ENCODE measurements around the gene SHCBP1. TPM values are rescaled to one million over a fixed set of nuclear protein-coding genes. Genes with fewer than 3 reads are reported as not detected.

The SHCBP1 gene
- total and polyA plus RNA-seq, 2 of the 4 experiments (the other 2 are of a cell fraction): 18.3 to 18.6 TPM

DNA sequence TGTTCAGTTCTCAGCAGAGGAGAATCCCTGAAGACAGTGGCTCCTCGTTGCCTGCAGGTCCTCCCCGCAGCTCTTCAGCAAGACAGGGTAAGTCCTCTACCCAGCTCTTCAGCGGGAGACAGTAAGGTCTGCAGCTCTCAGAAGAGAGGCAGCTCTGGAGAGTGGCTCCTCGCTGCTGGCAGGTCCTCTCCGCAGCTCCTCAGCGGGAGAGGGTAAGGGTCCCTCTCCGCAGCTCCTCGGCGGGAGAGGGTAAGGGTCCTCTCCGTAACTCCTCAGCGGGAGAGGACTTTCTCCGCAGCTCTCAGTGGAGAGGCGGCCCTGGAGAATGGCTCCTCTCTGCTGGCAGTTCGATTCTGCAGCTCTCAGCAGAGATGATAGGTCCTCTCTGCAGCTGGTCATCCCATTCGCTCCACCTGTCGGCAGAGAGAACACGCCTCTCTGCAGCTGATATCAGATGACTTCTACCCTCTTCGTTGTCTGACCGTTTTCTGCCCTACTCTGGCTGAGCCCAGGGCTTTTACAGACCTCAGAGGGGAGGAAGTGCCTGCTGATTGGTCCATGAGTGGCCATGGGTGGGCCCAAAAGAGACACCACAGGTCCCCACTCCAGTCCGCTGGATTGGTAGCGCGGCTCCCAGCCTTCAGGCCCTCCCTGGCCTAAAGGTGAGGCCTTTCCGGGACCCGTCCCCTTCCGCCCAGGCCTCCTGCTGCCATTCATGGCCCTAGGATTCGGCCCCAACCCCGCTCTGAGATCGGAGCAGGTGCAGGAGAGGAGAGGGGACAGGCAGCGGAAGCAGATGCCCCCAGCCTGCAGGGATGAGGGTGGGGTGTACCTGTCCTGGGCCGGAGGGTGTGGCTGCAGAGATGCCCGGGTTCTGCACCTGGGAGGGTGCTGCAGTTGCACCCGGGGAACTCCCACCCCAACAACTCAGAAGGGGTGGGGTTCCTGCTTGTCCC is 11.9 kb upstream of the SHCBP1 start:
- peaks cover 2% of the 10 kb centered on the region; the same call in 1 of the 2 replicates for H3K27me3 ChIP-seq (ENCODE audit: control insufficient read depth, insufficient read depth, low read length)
- peaks cover 8% of the 10 kb centered on the region for H3K4me1 ChIP-seq (ENCODE audit: control insufficient read depth, insufficient read depth, low read length)
- no peak overlapping the region for H3K56ac ChIP-seq (ENCODE audit: extremely low read depth, insufficient read depth, low read length)
- H4K8ac ChIP-seq (ENCODE audit: low read depth in 2 of 2, low read length in 2 of 2): no peak overlapping the region
- TF ChIP-seq SMC3 (IDR thresholded peaks at IDR 0.05; ENCODE audit: low read depth, low read length): no peak
- no peak for TF ChIP-seq NFE2L2 (IDR thresholded peaks at IDR 0.05; ENCODE audit: low read depth, low read length)
- TF ChIP-seq RFX5 (IDR thresholded peaks at IDR 0.05; ENCODE audit: low read depth, low read length): no peak
- no peak for TF ChIP-seq CEBPB (IDR thresholded peaks at IDR 0.05; ENCODE audit: low read depth, low read length)
- TF ChIP-seq RCOR1 (IDR thresholded peaks at IDR 0.05; ENCODE audit: insufficient replicate concordance, low read length): no peak
- TF ChIP-seq, protein P1, sequence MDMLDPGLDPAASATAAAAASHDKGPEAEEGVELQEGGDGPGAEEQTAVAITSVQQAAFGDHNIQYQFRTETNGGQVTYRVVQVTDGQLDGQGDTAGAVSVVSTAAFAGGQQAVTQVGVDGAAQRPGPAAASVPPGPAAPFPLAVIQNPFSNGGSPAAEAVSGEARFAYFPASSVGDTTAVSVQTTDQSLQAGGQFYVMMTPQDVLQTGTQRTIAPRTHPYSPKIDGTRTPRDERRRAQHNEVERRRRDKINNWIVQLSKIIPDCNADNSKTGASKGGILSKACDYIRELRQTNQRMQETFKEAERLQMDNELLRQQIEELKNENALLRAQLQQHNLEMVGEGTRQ (IDR thresholded peaks at IDR 0.05; ENCODE audit: low read depth, low read length): no peak
- TF ChIP-seq, protein P2, sequence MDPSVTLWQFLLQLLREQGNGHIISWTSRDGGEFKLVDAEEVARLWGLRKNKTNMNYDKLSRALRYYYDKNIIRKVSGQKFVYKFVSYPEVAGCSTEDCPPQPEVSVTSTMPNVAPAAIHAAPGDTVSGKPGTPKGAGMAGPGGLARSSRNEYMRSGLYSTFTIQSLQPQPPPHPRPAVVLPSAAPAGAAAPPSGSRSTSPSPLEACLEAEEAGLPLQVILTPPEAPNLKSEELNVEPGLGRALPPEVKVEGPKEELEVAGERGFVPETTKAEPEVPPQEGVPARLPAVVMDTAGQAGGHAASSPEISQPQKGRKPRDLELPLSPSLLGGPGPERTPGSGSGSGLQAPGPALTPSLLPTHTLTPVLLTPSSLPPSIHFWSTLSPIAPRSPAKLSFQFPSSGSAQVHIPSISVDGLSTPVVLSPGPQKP (IDR thresholded peaks at IDR 0.05; ENCODE audit: borderline replicate concordance, low read depth, low read length): no peak
- TF ChIP-seq MAZ (IDR thresholded peaks at IDR 0.05; ENCODE audit: borderline replicate concordance, low read depth, low read length): no peak
- no peak for TF ChIP-seq RAD21 (IDR thresholded peaks at IDR 0.05; ENCODE audit: low read length)
- H2BK20ac ChIP-seq (ENCODE audit: low read depth, low read length): no peak overlapping the region
- no TSS peak for BruUV-seq (replicated peaks)
- no peak overlapping the region for H3K18ac ChIP-seq (ENCODE audit: low read depth, low read length)
- in situ Hi-C loops (cut with MboI; ENCODE audit: low sequenced_read_pairs) (no loop called here), intact Hi-C loops (cut with micrococcal nuclease) (no loop called here), dilution Hi-C loops (cut with HindIII; ENCODE audit: low sequenced_read_pairs, unreplicated experiment) (no loop called here)
- no peak overlapping the region for H3K27ac ChIP-seq (ENCODE audit: insufficient read depth, low read length)
- H2AK5ac ChIP-seq (ENCODE audit: low read depth, low read length): no peak overlapping the region
- ATAC-seq (ENCODE audit: low read depth) (no peak), DNase-seq (no peak)
- no peak overlapping the region for H2AK9ac ChIP-seq (replicated peaks; ENCODE audit: low read depth, low read length, poor library complexity)
- H3K4me3 ChIP-seq (ENCODE audit: insufficient read depth, low read depth, low read length): no peak overlapping the region
- no peak overlapping the region for H3K4ac ChIP-seq (ENCODE audit: low read depth, low read length)
- H3K14ac ChIP-seq (replicated peaks; ENCODE audit: low read depth, low read length): no peak overlapping the region
- H4K5ac ChIP-seq (ENCODE audit: low read depth, low read length): no peak overlapping the region
- WGBS, 2 experiments (ENCODE audit: extremely low coverage in 2 of 2, insufficient read length in 1 of 2): 80% methylated on average over 8 of the region's 32 CpGs; no CpG with 5 or more reads in 1 of the 2 experiments
- no peak overlapping the region for H4K91ac ChIP-seq (ENCODE audit: insufficient read depth, low read depth, low read length)
- CTCF ChIA-PET: no interaction called here
- no peak overlapping the region for H2AFZ ChIP-seq (replicated peaks; ENCODE audit: low read length, poor library complexity)
- no peak overlapping the region for H2BK5ac ChIP-seq (ENCODE audit: low read depth, low read length, poor library complexity, severe bottlenecking)
- no peak overlapping the region for H3K4me2 ChIP-seq (ENCODE audit: low read depth, low read length)
- peaks cover 8% of the 10 kb centered on the region; the same call in 1 of the 2 replicates for H3K9me1 ChIP-seq (ENCODE audit: insufficient read depth, low read length)
- H4K20me1 ChIP-seq (ENCODE audit: insufficient read depth, low read length): no peaks in the 10 kb centered on the region
- H3K79me1 ChIP-seq (ENCODE audit: low read depth in 1 of 2, low read length in 2 of 2): no peaks in the 10 kb centered on the region
- H3K36me3 ChIP-seq (ENCODE audit: control insufficient read depth, insufficient read depth, low read length): no peaks in the 10 kb centered on the region
- no peak overlapping the region for H3K23ac ChIP-seq (ENCODE audit: low read depth, low read length)
- H2BK15ac ChIP-seq (ENCODE audit: low read depth, low read length): no peak overlapping the region
- H3K9ac ChIP-seq (ENCODE audit: low read depth, low read length): no peak overlapping the region
- POLR2A ChIA-PET (ENCODE audit: unreplicated experiment): no interaction called here
- H2BK120ac ChIP-seq (ENCODE audit: low read depth, low read length): no peak overlapping the region
- no peaks in the 10 kb centered on the region for H3K9me3 ChIP-seq (ENCODE audit: control insufficient read depth, insufficient read depth, low read length)

Measured in IMR-90 (cell line).